ENCODE measurements around the gene COL5A1.

COL5A1 gene

GRCh38 chr9:134815435-134816214 lies 174.0 kb downstream of the COL5A1 start:
- DNase-seq (ENCODE audit: low read depth): no peak

GRCh38 chr9:134816264-134816663 lies 174.7 kb downstream of the COL5A1 start:
- DNase-seq (ENCODE audit: low read depth): no peak

GRCh38 chr9:134818000-134818568 lies 176.5 kb downstream of the COL5A1 start:
- DNase-seq (ENCODE audit: low read depth): no peak

GRCh38 chr9:134818591-134818990 lies 177.0 kb downstream of the COL5A1 start:
- DNase-seq (ENCODE audit: low read depth): no peak

GRCh38 chr9:134820901-134821300 lies 179.3 kb downstream of the COL5A1 start:
- DNase-seq (ENCODE audit: low read depth): no peak

- DNase-seq (ENCODE audit: low read depth): no peak
Measured at GRCh38 chr9:134822541-134822940, 180.9 kb downstream of the COL5A1 start.

GRCh38 chr9:134823623-134824022 lies 182.0 kb downstream of the COL5A1 start:
- DNase-seq (ENCODE audit: low read depth): no peak

GRCh38 chr9:134824583-134824982 lies 183.0 kb downstream of the COL5A1 start:
- no peak for DNase-seq (ENCODE audit: low read depth)

- DNase-seq (ENCODE audit: low read depth): no peak
Measured at GRCh38 chr9:134825025-134825424, 183.4 kb downstream of the COL5A1 start.

GRCh38 chr9:134826336-134827285 lies 185.0 kb downstream of the COL5A1 start:
- no peak for DNase-seq (ENCODE audit: low read depth)

- no peak for DNase-seq (ENCODE audit: low read depth)
Measured at GRCh38 chr9:134827559-134827958, 186.0 kb downstream of the COL5A1 start.

- DNase-seq (ENCODE audit: low read depth): no peak
Measured at GRCh38 chr9:134827993-134828392, 186.4 kb downstream of the COL5A1 start.

- DNase-seq (ENCODE audit: low read depth): no peak
Measured at GRCh38 chr9:134828892-134829291, 187.3 kb downstream of the COL5A1 start.

- DNase-seq (ENCODE audit: low read depth): no peak
Measured at GRCh38 chr9:134829356-134829937, 187.8 kb downstream of the COL5A1 start.

- DNase-seq (ENCODE audit: low read depth): no peak
Measured at GRCh38 chr9:134830126-134830525, 188.5 kb downstream of the COL5A1 start.

- DNase-seq (ENCODE audit: low read depth): no peak
Measured at GRCh38 chr9:134830926-134831720, 189.5 kb downstream of the COL5A1 start.

GRCh38 chr9:134832471-134832870 lies 190.9 kb downstream of the COL5A1 start:
- no peak for DNase-seq (ENCODE audit: low read depth)

- DNase-seq (ENCODE audit: low read depth): no peak
Measured at GRCh38 chr9:134833294-134833880, 191.8 kb downstream of the COL5A1 start.

GRCh38 chr9:134834217-134834956 lies 192.8 kb downstream of the COL5A1 start:
- DNase-seq (ENCODE audit: low read depth): no peak

- no peak for DNase-seq (ENCODE audit: low read depth)
Measured at GRCh38 chr9:134834957-134835419, 193.4 kb downstream of the COL5A1 start.

All from fibroblast of gingiva (primary cell).